Right forelimb (tissue), 1 donor: ENCODE measurements around the gene C11orf68.
A peak's percentile ranks its signal among the peaks of the same experiment; 100 is the strongest.

Experiments used
- DNase-seq: peaks from one replicate; pipeline ENCODE4 v3.0.0-alpha.2; 2018

The C11orf68 gene

GRCh38 chr11:65911682-65912568, 6.9 kb downstream of the C11orf68 start:
- DNase-seq, result peak; percentile 75

GRCh38 chr11:65907878-65908277, 11.0 kb downstream of the C11orf68 start:
- no peak for DNase-seq

GRCh38 chr11:65906602-65907001, 12.3 kb downstream of the C11orf68 start:
- no peak for DNase-seq

- no peak for DNase-seq
Observed at GRCh38 chr11:65903715-65904114, 15.1 kb downstream of the C11orf68 start.

- DNase-seq, result no peak
Observed at GRCh38 chr11:65903068-65903481, 15.8 kb downstream of the C11orf68 start.

GRCh38 chr11:65900899-65901180, 18.0 kb downstream of the C11orf68 start:
- DNase-seq, result no peak

- DNase-seq, result peak; percentile 66
Observed at GRCh38 chr11:65900125-65900898, 18.6 kb downstream of the C11orf68 start, which contains the start of gene FOSL1. Gene FOSL1 (minus strand): TSS chr11:65900388. CDS start chr11:65900339, 49 bp downstream.

- no peak for DNase-seq
Observed at GRCh38 chr11:65899356-65900124, 19.3 kb downstream of the C11orf68 start.

- DNase-seq, result no peak
Observed at GRCh38 chr11:65898656-65899355, 20.1 kb downstream of the C11orf68 start.

GRCh38 chr11:65897020-65897471, 21.8 kb downstream of the C11orf68 start:
- no peak for DNase-seq

- no peak for DNase-seq
Observed at GRCh38 chr11:65896034-65896999, 22.5 kb downstream of the C11orf68 start.

- no peak for DNase-seq
Observed at GRCh38 chr11:65895482-65895981, 23.3 kb downstream of the C11orf68 start.

- DNase-seq, result no peak
Observed at GRCh38 chr11:65894034-65894591, 24.7 kb downstream of the C11orf68 start.

GRCh38 chr11:65892661-65893317, 26.1 kb downstream of the C11orf68 start:
- peak; percentile 41 for DNase-seq

- DNase-seq, result peak; percentile 36
Observed at GRCh38 chr11:65892137-65892540, 26.7 kb downstream of the C11orf68 start.

GRCh38 chr11:65891219-65892136, 27.4 kb downstream of the C11orf68 start:
- peak; percentile 52 for DNase-seq

- DNase-seq, result peak; percentile 99
Observed at GRCh38 chr11:65890324-65891218, 28.3 kb downstream of the C11orf68 start, which contains the start of gene CCDC85B. Gene CCDC85B (plus strand): TSS chr11:65890673. CDS start chr11:65890784, 111 bp downstream.
